Activated T-cell treated with anti-CD3 and anti-CD28 coated beads, Interleukin-2, amount 50 U/mL, for 24 hours (primary cell): ENCODE data around the gene CISD1.
"Not testable (repeated sequence)": the region's sequence is repeated elsewhere in the genome, so short reads cannot be mapped to it uniquely, and the experiment has no call there.

Experiments
- DNase-seq: peaks from one replicate; pipeline ENCODE4 v3.0.0-alpha.2; 2020
- H3K27ac Mint-ChIP-seq: 2 replicates; pipeline ENCODE4 v1.8.0; 2020; ENCODE audit warnings: mild to moderate bottlenecking, mixed read lengths
- H3K27me3 Mint-ChIP-seq: 2 replicates; pipeline ENCODE4 v1.8.0; 2020; ENCODE audit warnings: mixed read lengths
- H3K36me3 Mint-ChIP-seq: 2 replicates; pipeline ENCODE4 v1.8.0; 2020; ENCODE audit warnings: low read depth, mixed read lengths
- H3K4me1 Mint-ChIP-seq: 2 replicates; pipeline ENCODE4 v1.8.0; 2020; ENCODE audit warnings: low read depth, mixed read lengths
- H3K4me3 Mint-ChIP-seq: 2 replicates; pipeline ENCODE4 v1.8.0; 2020; ENCODE audit warnings: mild to moderate bottlenecking, moderate library complexity, mixed read lengths
- H3K9me3 Mint-ChIP-seq: 2 replicates; pipeline ENCODE4 v1.8.0; 2020; ENCODE audit warnings: mixed read lengths

CISD1 gene

GRCh38 chr10:58254644-58255043, 14.3 kb upstream of the CISD1 start:
- DNase-seq = no peak
- no peak overlapping the region for H3K27ac Mint-ChIP-seq
- peaks cover 7% of the 10 kb centered on the region for H3K9me3 Mint-ChIP-seq
- H3K27me3 Mint-ChIP-seq = no peaks in the 10 kb centered on the region
- peaks cover 50% of the 10 kb centered on the region for H3K36me3 Mint-ChIP-seq
- peaks cover 38% of the 10 kb centered on the region for H3K4me1 Mint-ChIP-seq
- no peak overlapping the region for H3K4me3 Mint-ChIP-seq

- Mint-ChIP-seq H3K36me3 (peaks cover 50% of the 10 kb centered on the region), H3K4me1 (peaks cover 45% of the 10 kb centered on the region)
- H3K9me3 Mint-ChIP-seq, H3K27ac Mint-ChIP-seq, H3K27me3 Mint-ChIP-seq, DNase-seq, H3K4me3 Mint-ChIP-seq: not testable (repeated sequence)
Observed at GRCh38 chr10:58256013-58256780, 12.8 kb upstream of the CISD1 start.

GRCh38 chr10:58258977-58259692, 9.8 kb upstream of the CISD1 start:
- DNase-seq = no peak
- Mint-ChIP-seq H3K27ac (no peak overlapping the region), H3K4me3 (no peak overlapping the region), H3K27me3 (no peaks in the 10 kb centered on the region), H3K36me3 (peaks cover 31% of the 10 kb centered on the region), H3K9me3 (no peaks in the 10 kb centered on the region), H3K4me1 (peaks cover 49% of the 10 kb centered on the region)

GRCh38 chr10:58260334-58260733, 8.6 kb upstream of the CISD1 start:
- Mint-ChIP-seq H3K9me3 (no peaks in the 10 kb centered on the region), H3K27ac (no peak overlapping the region)

GRCh38 chr10:58262766-58263165, 6.2 kb upstream of the CISD1 start:
- no peak overlapping the region for H3K4me3 Mint-ChIP-seq
- no peak for DNase-seq
- peaks cover 18% of the 10 kb centered on the region for H3K36me3 Mint-ChIP-seq
- peaks cover 49% of the 10 kb centered on the region for H3K4me1 Mint-ChIP-seq
- no peaks in the 10 kb centered on the region for H3K9me3 Mint-ChIP-seq
- H3K27me3 Mint-ChIP-seq = no peaks in the 10 kb centered on the region
- H3K27ac Mint-ChIP-seq = no peak overlapping the region

More at GRCh38 chr10:58260334-58260733, 8.6 kb upstream of the CISD1 start:
- Mint-ChIP-seq H3K4me3 (no peak overlapping the region), H3K4me1 (peaks cover 50% of the 10 kb centered on the region), H3K36me3 (peaks cover 20% of the 10 kb centered on the region), H3K27me3 (no peaks in the 10 kb centered on the region)
- no peak for DNase-seq

- DNase-seq = no peak
- H3K36me3 Mint-ChIP-seq = peaks cover 17% of the 10 kb centered on the region
- H3K27ac Mint-ChIP-seq = peak overlapping the region; percentile 98
- H3K9me3 Mint-ChIP-seq = no peaks in the 10 kb centered on the region
- no peaks in the 10 kb centered on the region for H3K27me3 Mint-ChIP-seq
- H3K4me1 Mint-ChIP-seq = peaks cover 55% of the 10 kb centered on the region
- H3K4me3 Mint-ChIP-seq = peak overlapping the region; percentile 30
Observed at GRCh38 chr10:58264780-58265179, 4.2 kb upstream of the CISD1 start.

GRCh38 chr10:58265249-58265648, 3.7 kb upstream of the CISD1 start:
- no peaks in the 10 kb centered on the region for H3K27me3 Mint-ChIP-seq
- DNase-seq = no peak
- H3K27ac Mint-ChIP-seq = peak overlapping the region; percentile 98
- H3K36me3 Mint-ChIP-seq = peaks cover 18% of the 10 kb centered on the region
- H3K4me1 Mint-ChIP-seq = peaks cover 54% of the 10 kb centered on the region
- H3K9me3 Mint-ChIP-seq = no peaks in the 10 kb centered on the region
- H3K4me3 Mint-ChIP-seq = peak overlapping the region; percentile 95

- Mint-ChIP-seq H3K4me3 (peak overlapping the region; percentile 95), H3K4me1 (peaks cover 56% of the 10 kb centered on the region), H3K36me3 (peaks cover 24% of the 10 kb centered on the region), H3K27me3 (no peaks in the 10 kb centered on the region), H3K27ac (peak overlapping the region; percentile 98), H3K9me3 (no peaks in the 10 kb centered on the region)
- no peak for DNase-seq
Observed at GRCh38 chr10:58266003-58266825, 2.7 kb upstream of the CISD1 start.

GRCh38 chr10:58266826-58267712, 1.9 kb upstream of the CISD1 start:
- Mint-ChIP-seq H3K4me3 (peak overlapping the region; percentile 95), H3K9me3 (no peaks in the 10 kb centered on the region), H3K27ac (peak overlapping the region; percentile 98), H3K36me3 (peaks cover 29% of the 10 kb centered on the region), H3K27me3 (no peaks in the 10 kb centered on the region), H3K4me1 (peaks cover 54% of the 10 kb centered on the region)
- DNase-seq = peak; percentile 62

- H3K4me3 Mint-ChIP-seq = peak within 1 kb of the TSS; percentile 95
- peak within 1 kb of the TSS; percentile 98 for H3K27ac Mint-ChIP-seq
- DNase-seq = peak; percentile 96
- H3K27me3 Mint-ChIP-seq = no peaks in the 10 kb centered on the region
- H3K36me3 Mint-ChIP-seq = peaks cover 31% of the 10 kb centered on the region
- H3K4me1 Mint-ChIP-seq = peaks cover 49% of the 10 kb centered on the region
- H3K9me3 Mint-ChIP-seq = no peaks in the 10 kb centered on the region
Observed at GRCh38 chr10:58267713-58268453, 1.1 kb upstream of the CISD1 start, which contains the start of gene IPMK. Gene IPMK (minus strand): TSS chr10:58267894. CDS start chr10:58267611, 283 bp downstream.

GRCh38 chr10:58268454-58268945, 462 bp upstream of the CISD1 start:
- H3K4me3 Mint-ChIP-seq = peak overlapping the region; percentile 95
- no peaks in the 10 kb centered on the region for H3K9me3 Mint-ChIP-seq
- peaks cover 49% of the 10 kb centered on the region for H3K4me1 Mint-ChIP-seq
- no peaks in the 10 kb centered on the region for H3K27me3 Mint-ChIP-seq
- peak overlapping the region; percentile 98 for H3K27ac Mint-ChIP-seq
- no peak for DNase-seq
- peaks cover 31% of the 10 kb centered on the region for H3K36me3 Mint-ChIP-seq

- Mint-ChIP-seq H3K27me3 (no peaks in the 10 kb centered on the region), H3K4me1 (peaks cover 42% of the 10 kb centered on the region), H3K27ac (peak overlapping the region; percentile 98), H3K9me3 (no peaks in the 10 kb centered on the region), H3K4me3 (peak overlapping the region; percentile 95), H3K36me3 (peaks cover 31% of the 10 kb centered on the region)
- DNase-seq = no peak
Observed at GRCh38 chr10:58269782-58270290, 874 bp downstream of the CISD1 start.

- Mint-ChIP-seq H3K4me1 (peaks cover 26% of the 10 kb centered on the region), H3K4me3 (no peak overlapping the region), H3K27ac (no peak overlapping the region), H3K9me3 (no peaks in the 10 kb centered on the region), H3K27me3 (no peaks in the 10 kb centered on the region), H3K36me3 (peaks cover 54% of the 10 kb centered on the region)
- DNase-seq = no peak
Observed at GRCh38 chr10:58275261-58275660, 6.3 kb downstream of the CISD1 start.
